A549 (cell line): ENCODE results near the gene ZNRF3.

ENCODE experiments used
- BCL3 ChIP-seq: fragments of >200 bp; sonication (Bioruptor Twin); formaldehyde crosslinking; IDR thresholded peaks from 3 replicates; pipeline ENCODE4 v1.6.1; 2016
- CTCF ChIP-seq: fragments of >200 bp; sonication (Bioruptor Twin); formaldehyde crosslinking; IDR thresholded peaks from 3 replicates; pipeline ENCODE4 v1.5.1; 2016

GRCh38 chr22:29016067-29016938, 132.9 kb downstream of the ZNRF3 start:
- TF ChIP-seq BCL3 (no peak), CTCF (no peak)
